OCI-LY1 (cell line): ENCODE measurements around the gene PRR5.

Experiments used
- H2AFZ ChIP-seq: fragments of 200-600 bp; sonication (generic), shearing (Covaris generic); 2 replicates; pipeline ENCODE4 v1.6.0; 2014; ENCODE audit warnings: antibody characterized with exemption, mild to moderate bottlenecking, low read length
- H3F3A ChIP-seq: fragments of 200-600 bp; sonication (generic), shearing (Covaris generic); 2 replicates; pipeline ENCODE4 v1.6.0; 2014; ENCODE audit warnings: mild to moderate bottlenecking, antibody characterized with exemption, low read length, moderate library complexity; ENCODE audit not compliant: insufficient read depth
- H3K27ac ChIP-seq: fragments of 200-600 bp; sonication (generic); 2 replicates; pipeline ENCODE4 v1.5.1; 2014; ENCODE audit warnings: low read length, mixed run types, mild to moderate bottlenecking, low read depth; ENCODE audit not compliant: poor library complexity, severe bottlenecking
- H3K27me3 ChIP-seq: fragments of 200-600 bp; sonication (generic); 2 replicates; pipeline ENCODE4 v1.6.0; 2014; ENCODE audit warnings: antibody characterized with exemption, mild to moderate bottlenecking, low read length, moderate library complexity; ENCODE audit not compliant: insufficient read depth
- H3K36me3 ChIP-seq: fragments of 200-600 bp; sonication (generic); 2 replicates; pipeline ENCODE4 v1.6.1; 2014; ENCODE audit warnings: mild to moderate bottlenecking, antibody characterized with exemption, low read length, moderate library complexity, mixed read lengths; ENCODE audit not compliant: insufficient read depth
- H3K4me1 ChIP-seq: fragments of 200-600 bp; sonication (generic); 2 replicates; pipeline ENCODE4 v1.5.1; 2014; ENCODE audit warnings: mild to moderate bottlenecking, low read length, moderate library complexity; ENCODE audit not compliant: insufficient read depth, severe bottlenecking
- H3K4me2 ChIP-seq: fragments of 200-600 bp; sonication (generic), shearing (Covaris generic); 2 replicates; pipeline ENCODE4 v1.6.1; 2014; ENCODE audit warnings: low read length
- H3K4me3 ChIP-seq: fragments of 200-600 bp; sonication (generic); 2 replicates; pipeline ENCODE4 v1.5.1; 2014; ENCODE audit warnings: low read length, low read depth, mild to moderate bottlenecking, mixed read lengths; ENCODE audit not compliant: poor library complexity, severe bottlenecking
- H3K79me2 ChIP-seq: fragments of 200-600 bp; shearing (Covaris generic); 2 replicates; pipeline ENCODE4 v1.6.1; 2016; ENCODE audit warnings: mixed run types, low read length, mixed read lengths; ENCODE audit not compliant: insufficient read depth
- H3K9ac ChIP-seq: fragments of 200-600 bp; sonication (generic), shearing (Covaris generic); 2 replicates; pipeline ENCODE4 v1.6.1; 2014; ENCODE audit warnings: mild to moderate bottlenecking, low read length, mixed read lengths
- H3K9me2 ChIP-seq: fragments of 200-600 bp; sonication (generic), shearing (Covaris generic); 2 replicates; pipeline ENCODE4 v1.6.1; 2014; ENCODE audit warnings: low read depth, mild to moderate bottlenecking, low read length, mixed read lengths
- H3K9me3 ChIP-seq: fragments of 200-600 bp; shearing (Covaris generic); 2 replicates; pipeline ENCODE4 v1.6.1; 2014; ENCODE audit warnings: low read length, mixed read lengths
- H4K20me1 ChIP-seq: fragments of 200-600 bp; sonication (generic), shearing (Covaris generic); 2 replicates; pipeline ENCODE4 v1.6.0; 2016; ENCODE audit warnings: mild to moderate bottlenecking, low read length; ENCODE audit not compliant: insufficient read depth
- EZH2 ChIP-seq: fragments of 200-600 bp; sonication (generic), shearing (Covaris generic); IDR thresholded peaks from 2 replicates; pipeline ENCODE4 v1.8.0; 2017; ENCODE audit warnings: borderline replicate concordance, mixed run types, mild to moderate bottlenecking, antibody characterized with exemption, low read length, moderate library complexity, mixed read lengths
- TF ChIP-seq, protein P1 (sequence below): fragments of 200-600 bp; sonication (generic), shearing (Covaris generic); IDR thresholded peaks from 2 replicates; pipeline ENCODE4 v1.5.1; 2017; ENCODE audit warnings: mild to moderate bottlenecking, antibody characterized with exemption, low read length, moderate library complexity, mixed read lengths

The PRR5 gene

GRCh38 chr22:44698531-44699421, 3.2 kb upstream of the PRR5 start:
- H4K20me1 ChIP-seq = no peaks in the 10 kb centered on the region
- H3K27ac ChIP-seq = no peak overlapping the region
- H3K9ac ChIP-seq = no peak overlapping the region
- no peaks in the 10 kb centered on the region for H3K36me3 ChIP-seq
- no peaks in the 10 kb centered on the region for H3K9me2 ChIP-seq
- no peak overlapping the region for H3K4me3 ChIP-seq
- TF ChIP-seq, protein P1, sequence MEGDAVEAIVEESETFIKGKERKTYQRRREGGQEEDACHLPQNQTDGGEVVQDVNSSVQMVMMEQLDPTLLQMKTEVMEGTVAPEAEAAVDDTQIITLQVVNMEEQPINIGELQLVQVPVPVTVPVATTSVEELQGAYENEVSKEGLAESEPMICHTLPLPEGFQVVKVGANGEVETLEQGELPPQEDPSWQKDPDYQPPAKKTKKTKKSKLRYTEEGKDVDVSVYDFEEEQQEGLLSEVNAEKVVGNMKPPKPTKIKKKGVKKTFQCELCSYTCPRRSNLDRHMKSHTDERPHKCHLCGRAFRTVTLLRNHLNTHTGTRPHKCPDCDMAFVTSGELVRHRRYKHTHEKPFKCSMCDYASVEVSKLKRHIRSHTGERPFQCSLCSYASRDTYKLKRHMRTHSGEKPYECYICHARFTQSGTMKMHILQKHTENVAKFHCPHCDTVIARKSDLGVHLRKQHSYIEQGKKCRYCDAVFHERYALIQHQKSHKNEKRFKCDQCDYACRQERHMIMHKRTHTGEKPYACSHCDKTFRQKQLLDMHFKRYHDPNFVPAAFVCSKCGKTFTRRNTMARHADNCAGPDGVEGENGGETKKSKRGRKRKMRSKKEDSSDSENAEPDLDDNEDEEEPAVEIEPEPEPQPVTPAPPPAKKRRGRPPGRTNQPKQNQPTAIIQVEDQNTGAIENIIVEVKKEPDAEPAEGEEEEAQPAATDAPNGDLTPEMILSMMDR = no peak
- no peak for TF ChIP-seq EZH2
- H3K79me2 ChIP-seq = no peaks in the 10 kb centered on the region
- H2AFZ ChIP-seq = no peak overlapping the region
- no peaks in the 10 kb centered on the region for H3K9me3 ChIP-seq
- H3K27me3 ChIP-seq = no peaks in the 10 kb centered on the region
- H3K4me1 ChIP-seq = no peaks in the 10 kb centered on the region
- no peak overlapping the region for H3K4me2 ChIP-seq
- H3F3A ChIP-seq = no peaks in the 10 kb centered on the region

- Histone ChIP-seq H3K4me1 (no peaks in the 10 kb centered on the region), H2AFZ (no peak overlapping the region), H3K9me3 (no peaks in the 10 kb centered on the region), H3K4me3 (no peak overlapping the region), H3F3A (no peaks in the 10 kb centered on the region), H3K79me2 (no peaks in the 10 kb centered on the region), H3K4me2 (no peak overlapping the region), H3K27ac (no peak overlapping the region), H3K9ac (no peak overlapping the region), H3K9me2 (no peaks in the 10 kb centered on the region), H3K36me3 (no peaks in the 10 kb centered on the region), H3K27me3 (no peaks in the 10 kb centered on the region; the same call in 1 of the 2 replicates), H4K20me1 (no peaks in the 10 kb centered on the region)
- no peak for TF ChIP-seq EZH2
- TF ChIP-seq, protein P1 = no peak
Measured at GRCh38 chr22:44700456-44700855, 1.5 kb upstream of the PRR5 start.

GRCh38 chr22:44701187-44701790, 715 bp upstream of the PRR5 start:
- no peak overlapping the region for H2AFZ ChIP-seq

More at GRCh38 chr22:44701187-44701790, 715 bp upstream of the PRR5 start:
- no peak overlapping the region for H3K4me3 ChIP-seq
- no peaks in the 10 kb centered on the region for H3K9me2 ChIP-seq
- H3K79me2 ChIP-seq = no peaks in the 10 kb centered on the region
- H3F3A ChIP-seq = no peaks in the 10 kb centered on the region
- H4K20me1 ChIP-seq = no peaks in the 10 kb centered on the region
- no peaks in the 10 kb centered on the region for H3K9me3 ChIP-seq
- no peaks in the 10 kb centered on the region; the same call in 1 of the 2 replicates for H3K27me3 ChIP-seq
- no peak overlapping the region for H3K27ac ChIP-seq
- no peak for TF ChIP-seq EZH2
- TF ChIP-seq, protein P1 = no peak
- H3K9ac ChIP-seq = no peak overlapping the region
- no peaks in the 10 kb centered on the region for H3K36me3 ChIP-seq
- H3K4me1 ChIP-seq = no peaks in the 10 kb centered on the region
- no peak overlapping the region for H3K4me2 ChIP-seq
